ENCODE data around the gene STK32C.

STK32C gene

DNA sequence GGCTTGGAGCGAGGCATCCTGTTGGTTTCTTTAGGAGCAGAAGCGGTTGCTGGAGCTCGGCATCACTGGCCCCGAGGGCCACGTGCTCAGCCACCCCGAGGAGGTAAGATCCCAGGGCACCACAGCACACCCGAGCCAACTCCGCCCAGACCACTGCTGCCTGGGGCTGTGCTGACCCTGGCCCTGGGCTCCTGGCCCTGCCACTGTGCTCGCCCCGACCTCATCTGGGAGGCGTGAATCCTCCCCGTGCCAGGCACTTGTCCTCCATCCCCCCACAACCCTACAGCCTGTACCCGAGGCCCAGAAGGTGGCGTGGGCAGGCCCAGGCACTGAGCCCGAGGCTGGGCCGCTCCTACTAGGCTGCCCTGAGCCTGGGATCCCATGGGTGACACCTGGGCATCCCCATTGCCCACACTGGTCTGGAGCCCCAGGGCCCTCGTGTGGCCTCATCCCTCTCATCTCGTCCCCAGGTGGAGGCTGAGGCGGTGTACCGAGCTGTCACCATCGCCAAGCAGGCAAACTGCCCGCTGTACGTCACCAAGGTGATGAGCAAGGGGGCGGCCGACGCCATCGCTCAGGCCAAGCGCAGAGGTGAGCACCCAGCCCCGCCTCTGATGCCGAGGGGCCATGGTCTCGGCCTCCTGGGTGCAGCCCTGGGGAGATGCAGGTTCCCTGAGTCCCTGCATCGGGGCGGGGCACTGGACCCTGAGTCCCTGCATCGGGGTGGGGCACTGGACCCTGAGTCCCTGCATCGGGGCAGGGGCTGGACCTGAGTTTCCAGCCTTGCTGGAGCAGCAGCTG lies 109.2 kb downstream of the STK32C start:
- no peak for DNase-seq (ENCODE audit: low read depth)
- TF ChIP-seq, protein P1, sequence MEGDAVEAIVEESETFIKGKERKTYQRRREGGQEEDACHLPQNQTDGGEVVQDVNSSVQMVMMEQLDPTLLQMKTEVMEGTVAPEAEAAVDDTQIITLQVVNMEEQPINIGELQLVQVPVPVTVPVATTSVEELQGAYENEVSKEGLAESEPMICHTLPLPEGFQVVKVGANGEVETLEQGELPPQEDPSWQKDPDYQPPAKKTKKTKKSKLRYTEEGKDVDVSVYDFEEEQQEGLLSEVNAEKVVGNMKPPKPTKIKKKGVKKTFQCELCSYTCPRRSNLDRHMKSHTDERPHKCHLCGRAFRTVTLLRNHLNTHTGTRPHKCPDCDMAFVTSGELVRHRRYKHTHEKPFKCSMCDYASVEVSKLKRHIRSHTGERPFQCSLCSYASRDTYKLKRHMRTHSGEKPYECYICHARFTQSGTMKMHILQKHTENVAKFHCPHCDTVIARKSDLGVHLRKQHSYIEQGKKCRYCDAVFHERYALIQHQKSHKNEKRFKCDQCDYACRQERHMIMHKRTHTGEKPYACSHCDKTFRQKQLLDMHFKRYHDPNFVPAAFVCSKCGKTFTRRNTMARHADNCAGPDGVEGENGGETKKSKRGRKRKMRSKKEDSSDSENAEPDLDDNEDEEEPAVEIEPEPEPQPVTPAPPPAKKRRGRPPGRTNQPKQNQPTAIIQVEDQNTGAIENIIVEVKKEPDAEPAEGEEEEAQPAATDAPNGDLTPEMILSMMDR (conservative IDR thresholded peaks at IDR 0.05; ENCODE audit: low read depth, low read length) = no peak
- H3K4me3 ChIP-seq (ENCODE audit: low read length) = no peak overlapping the region

DNA sequence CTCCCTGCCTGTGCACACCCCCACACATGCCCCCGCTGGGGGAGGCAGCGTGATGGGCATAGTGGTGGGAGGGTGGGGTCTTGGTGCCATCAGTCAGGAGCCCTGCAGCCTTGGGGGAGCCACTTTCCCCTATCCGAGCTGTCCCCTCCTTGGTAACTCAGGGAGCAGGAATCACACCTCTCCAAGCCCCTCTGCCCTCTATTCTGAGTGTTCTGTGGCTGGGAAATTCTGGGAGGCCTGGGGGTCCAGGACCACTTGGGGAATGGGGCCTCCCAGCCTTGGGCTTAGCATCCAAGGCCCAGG lies 109.7 kb downstream of the STK32C start:
- TF ChIP-seq, protein P1 (conservative IDR thresholded peaks at IDR 0.05; ENCODE audit: low read depth, low read length) = no peak
- no peak overlapping the region for H3K4me3 ChIP-seq (ENCODE audit: low read length)
- no peak for DNase-seq (ENCODE audit: low read depth)

DNA sequence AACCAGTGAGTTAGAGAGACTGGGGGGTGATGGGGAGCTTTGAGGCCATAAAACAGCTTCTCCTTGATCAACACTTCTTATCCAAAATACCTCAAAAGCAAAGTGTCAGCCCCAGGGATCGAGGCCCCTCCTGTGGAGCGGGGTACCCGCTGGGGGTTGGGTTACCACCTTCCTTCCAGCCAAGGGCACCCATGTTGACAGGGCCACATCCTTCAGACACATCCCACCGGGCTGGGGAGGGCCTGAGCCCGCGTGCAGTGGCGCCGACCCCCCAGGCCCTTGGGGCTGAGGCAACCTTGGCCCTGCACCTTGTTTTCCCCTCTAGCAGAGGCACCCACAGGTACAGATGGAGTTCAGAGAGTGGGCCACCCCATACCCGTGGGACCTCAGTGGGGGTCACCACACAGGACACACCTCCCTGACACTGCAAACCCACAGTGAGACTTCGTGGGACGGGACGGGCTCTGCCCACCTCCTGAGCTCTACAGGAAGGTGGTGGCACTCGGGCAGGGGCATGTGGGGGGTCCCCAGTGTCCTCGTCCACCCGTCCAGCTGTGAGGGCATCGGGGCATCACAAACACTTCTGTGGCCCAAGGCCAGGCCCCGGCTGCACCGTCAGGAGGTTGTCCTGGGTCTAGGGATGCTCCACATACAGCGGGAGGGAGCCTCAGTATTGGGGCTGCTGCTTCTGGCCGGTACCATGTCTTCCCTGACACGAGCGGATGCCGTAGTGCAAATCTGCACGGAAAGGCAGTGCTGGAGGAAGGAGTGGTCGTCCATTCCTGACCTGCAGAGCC lies 110.3 kb downstream of the STK32C start:
- DNase-seq (ENCODE audit: low read depth) = no peak
- TF ChIP-seq, protein P1 (conservative IDR thresholded peaks at IDR 0.05; ENCODE audit: low read depth, low read length) = no peak
- H3K4me3 ChIP-seq (ENCODE audit: low read length) = no peak overlapping the region

GRCh38 chr10:132196178-132197113 lies 111.3 kb downstream of the STK32C start:
- TF ChIP-seq, protein P1 (conservative IDR thresholded peaks at IDR 0.05; ENCODE audit: low read depth, low read length) = no peak
- H3K4me3 ChIP-seq (ENCODE audit: low read length) = no peak overlapping the region
- no peak for DNase-seq (ENCODE audit: low read depth)

- no peak for DNase-seq (ENCODE audit: low read depth)
- H3K4me3 ChIP-seq (ENCODE audit: low read length) = no peak overlapping the region
- TF ChIP-seq, protein P1 (conservative IDR thresholded peaks at IDR 0.05; ENCODE audit: low read depth, low read length) = no peak
These were observed 112.2 kb downstream of the STK32C start for GRCh38 chr10:132195366-132196075.

GRCh38 chr10:132194726-132195125 lies 113.0 kb downstream of the STK32C start:
- no peak overlapping the region for H3K4me3 ChIP-seq (ENCODE audit: low read length)
- TF ChIP-seq, protein P1 (conservative IDR thresholded peaks at IDR 0.05; ENCODE audit: low read depth, low read length) = no peak
- DNase-seq (ENCODE audit: low read depth) = no peak

All from retinal pigment epithelial cell (primary cell).